Measurements from ENCODE around the gene QRICH1. TPM values are rescaled to one million over a fixed set of nuclear protein-coding genes. Genes with fewer than 3 reads are reported as not detected.

Gene QRICH1
- total and polyA plus RNA-seq, 2 donors (not counting 1 experiment from before 2014, with no cell fraction given), result 48.7 to 59.0 TPM

- no peak overlapping the region for H2AFZ ChIP-seq (ENCODE audit: low read length)
- DNase-seq (ENCODE audit: low read depth in 2 of 2), result no peak
- H3K4me1 ChIP-seq (ENCODE audit: control insufficient read depth, extremely low read depth, insufficient read depth, low read length), result peaks cover 11% of the 10 kb centered on the region
- peak overlapping the region; percentile 98 for H3K9ac ChIP-seq (ENCODE audit: insufficient read depth, low read length)
- H4K20me1 ChIP-seq (ENCODE audit: control insufficient read depth, extremely low read depth, insufficient read depth, low read length), result no peaks in the 10 kb centered on the region
- peak overlapping the region; percentile 70 to 95 (median 84) for H3K4me3 ChIP-seq (replicated peaks in 1 of 4; ENCODE audit: control extremely low read depth in 1 of 4, insufficient read depth in 1 of 4, low read depth in 3 of 4, low read length in 4 of 4)
- H3K4me2 ChIP-seq (ENCODE audit: extremely low read depth, insufficient read depth, low read length), result peak overlapping the region; percentile 86
- H3K9me3 ChIP-seq (ENCODE audit: control insufficient read depth, insufficient read depth, low read depth, low read length), result no peaks in the 10 kb centered on the region
- peaks cover 28% of the 10 kb centered on the region for H3K36me3 ChIP-seq (ENCODE audit: control insufficient read depth, insufficient read depth, low read length)
- peaks cover 35% of the 10 kb centered on the region for H3K79me2 ChIP-seq (ENCODE audit: control insufficient read depth, insufficient read depth, low read length)
- H3K27me3 ChIP-seq (ENCODE audit: control insufficient read depth, insufficient read depth, low read length), result no peaks in the 10 kb centered on the region
- H3K27ac ChIP-seq (ENCODE audit: insufficient read depth, low read length), result peak overlapping the region; percentile 89
- no peak for TF ChIP-seq CTCF (conservative IDR thresholded peaks at IDR 0.05 in 1 of 2, IDR thresholded peaks at IDR 0.05 in 1 of 2; ENCODE audit: low read depth in 1 of 2, low read length in 2 of 2)
- no peak for TF ChIP-seq EZH2 (IDR thresholded peaks at IDR 0.05; ENCODE audit: low read length, missing control alignments)
Observed at GRCh38 chr3:49020330-49021212, 73.3 kb downstream of the QRICH1 start.

GRCh38 chr3:49019941-49020329 is 73.9 kb downstream of the QRICH1 start:
- Histone ChIP-seq H4K20me1 (ENCODE audit: control insufficient read depth, extremely low read depth, insufficient read depth, low read length) (no peaks in the 10 kb centered on the region), H3K9me3 (ENCODE audit: control insufficient read depth, insufficient read depth, low read depth, low read length) (no peaks in the 10 kb centered on the region), H3K9ac (ENCODE audit: insufficient read depth, low read length) (no peak overlapping the region), H3K4me2 (ENCODE audit: extremely low read depth, insufficient read depth, low read length) (peak overlapping the region; percentile 86), H3K4me3 (replicated peaks in 1 of 4; ENCODE audit: control extremely low read depth in 1 of 4, insufficient read depth in 1 of 4, low read depth in 3 of 4, low read length in 4 of 4) (peak overlapping the region; percentile 70 to 95 (median 84)), H3K27ac (ENCODE audit: insufficient read depth, low read length) (peak overlapping the region; percentile 89), H3K27me3 (ENCODE audit: control insufficient read depth, insufficient read depth, low read length) (no peaks in the 10 kb centered on the region), H3K79me2 (ENCODE audit: control insufficient read depth, insufficient read depth, low read length) (peaks cover 30% of the 10 kb centered on the region), H3K4me1 (ENCODE audit: control insufficient read depth, extremely low read depth, insufficient read depth, low read length) (peaks cover 11% of the 10 kb centered on the region), H3K36me3 (ENCODE audit: control insufficient read depth, insufficient read depth, low read length) (peaks cover 29% of the 10 kb centered on the region), H2AFZ (ENCODE audit: low read length) (no peak overlapping the region)
- no peak for DNase-seq (ENCODE audit: low read depth in 2 of 2)
- no peak for TF ChIP-seq CTCF (conservative IDR thresholded peaks at IDR 0.05 in 1 of 2, IDR thresholded peaks at IDR 0.05 in 1 of 2; ENCODE audit: low read depth in 1 of 2, low read length in 2 of 2)
- no peak for TF ChIP-seq EZH2 (IDR thresholded peaks at IDR 0.05; ENCODE audit: low read length, missing control alignments)

GRCh38 chr3:49018707-49019006 is 75.2 kb downstream of the QRICH1 start:
- peak overlapping the region; percentile 76 for H3K9ac ChIP-seq (ENCODE audit: insufficient read depth, low read length)
- no peaks in the 10 kb centered on the region for H4K20me1 ChIP-seq (ENCODE audit: control insufficient read depth, extremely low read depth, insufficient read depth, low read length)
- H3K79me2 ChIP-seq (ENCODE audit: control insufficient read depth, insufficient read depth, low read length), result peaks cover 32% of the 10 kb centered on the region
- H3K4me1 ChIP-seq (ENCODE audit: control insufficient read depth, extremely low read depth, insufficient read depth, low read length), result peaks cover 11% of the 10 kb centered on the region
- no peaks in the 10 kb centered on the region for H3K27me3 ChIP-seq (ENCODE audit: control insufficient read depth, insufficient read depth, low read length)
- peaks cover 32% of the 10 kb centered on the region for H3K36me3 ChIP-seq (ENCODE audit: control insufficient read depth, insufficient read depth, low read length)
- H3K27ac ChIP-seq (ENCODE audit: insufficient read depth, low read length), result peak overlapping the region; percentile 87
- H3K9me3 ChIP-seq (ENCODE audit: control insufficient read depth, insufficient read depth, low read depth, low read length), result no peaks in the 10 kb centered on the region
- H3K4me2 ChIP-seq (ENCODE audit: extremely low read depth, insufficient read depth, low read length), result peak overlapping the region; percentile 99
- H3K4me3 ChIP-seq (replicated peaks in 1 of 4; ENCODE audit: control extremely low read depth in 1 of 4, insufficient read depth in 1 of 4, low read depth in 3 of 4, low read length in 4 of 4), result peak overlapping the region; percentile 74 to 92 (median 80)
- no peak for DNase-seq (ENCODE audit: low read depth in 2 of 2)
- TF ChIP-seq EZH2 (IDR thresholded peaks at IDR 0.05; ENCODE audit: low read length, missing control alignments) (no peak), CTCF (conservative IDR thresholded peaks at IDR 0.05 in 1 of 2, IDR thresholded peaks at IDR 0.05 in 1 of 2; ENCODE audit: low read depth in 1 of 2, low read length in 2 of 2) (no peak)
- no peak overlapping the region for H2AFZ ChIP-seq (ENCODE audit: low read length)
